Measurements from ENCODE around the gene CCDC51. TPM values are rescaled to one million over a fixed set of nuclear protein-coding genes. Genes with fewer than 3 reads are reported as not detected.
A peak's percentile ranks its signal among the peaks of the same experiment; 100 is the strongest.

Gene CCDC51
- total RNA-seq, 1 experiment from 2014 or later: 29.3 TPM

- DNase-seq (ENCODE audit: low read depth, low spot score) (no peak), ATAC-seq (peak; percentile 58)
- peaks cover 0 to 17% of the 10 kb centered on the region in 2 experiments; a peak in 1 of 4 replicates for H3K36me3 ChIP-seq (ENCODE audit: control insufficient read depth in 1 of 2, insufficient read depth in 2 of 2, low read length in 2 of 2)
- H2AFZ ChIP-seq (ENCODE audit: low read depth, low read length, poor library complexity, severe bottlenecking): peak overlapping the region; percentile 85
- H3K4me2 ChIP-seq (ENCODE audit: low read length): peak overlapping the region; percentile 91
- CTCF ChIA-PET: interaction anchor here (2.7 to 3.3 kb wide), 2 partner anchors 10 to 29 kb away, joined by 8 to 15 read pairs; partner anchors contain the start of genes CCDC51 and TMA7
- peak overlapping the region; percentile 77 for H3K9ac ChIP-seq (ENCODE audit: low read length)
- BruUV-seq (replicated peaks): no TSS peak
- RAD21 ChIA-PET (ENCODE audit: low non-redundant PET in 1 of 2, low total read pairs in 2 of 2, uncharacterized antibody in 2 of 2, unreplicated experiment in 2 of 2): no interaction called here
- H3K4me1 ChIP-seq (ENCODE audit: control insufficient read depth in 1 of 2, insufficient read depth in 2 of 2, low read length in 2 of 2): peaks cover 44 to 59% of the 10 kb centered on the region in 2 experiments
- H4K20me1 ChIP-seq (ENCODE audit: insufficient read depth): no peaks in the 10 kb centered on the region
- peaks cover 2% of the 10 kb centered on the region; the same call in 1 of the 2 replicates for H3K79me2 ChIP-seq (ENCODE audit: insufficient read depth, low read length)
- peak overlapping the region; percentile 81 for H3K27ac ChIP-seq (ENCODE audit: low read depth, low read length)
- intact Hi-C loops (cut with micrococcal nuclease): no loop called here
- POLR2A ChIA-PET: interaction anchor here (1.8 kb wide), 1 partner anchor 10 kb away, joined by 5 read pairs; the partner anchor contains the start of genes CCDC51 and TMA7
- H3K9me2 ChIP-seq (ENCODE audit: insufficient read depth): no peaks in the 10 kb centered on the region
- TF ChIP-seq CEBPB (IDR thresholded peaks at IDR 0.05; ENCODE audit: low read depth) (no peak), ZFX (IDR thresholded peaks at IDR 0.05) (peak; percentile 76; the same call in 1 of the 2 replicates), EZH2phosphoT487 (IDR thresholded peaks at IDR 0.05; ENCODE audit: borderline replicate concordance) (no peak), EGR1 (IDR thresholded peaks at IDR 0.05; ENCODE audit: low read depth) (no peak), ZNF274 (IDR thresholded peaks at IDR 0.05; ENCODE audit: low read depth, low read length) (no peak), POLR2AphosphoS5 (IDR thresholded peaks at IDR 0.05; ENCODE audit: low read depth, low read length) (peak; percentile 24; the same call in 1 of the 2 replicates), SRF (IDR thresholded peaks at IDR 0.05; ENCODE audit: low read depth) (no peak), RAD21 (IDR thresholded peaks at IDR 0.05; ENCODE audit: low read depth) (no peak), ATF3 (IDR thresholded peaks at IDR 0.05) (no peak), CTCF (IDR thresholded peaks at IDR 0.05 in 2 of 3, conservative IDR thresholded peaks at IDR 0.05 in 1 of 3; ENCODE audit: borderline replicate concordance in 1 of 3, insufficient read depth in 1 of 3, low read depth in 2 of 3, low read length in 2 of 3) (no peak), REST (IDR thresholded peaks at IDR 0.05; ENCODE audit: low read depth) (no peak), FOSL1 (IDR thresholded peaks at IDR 0.05; ENCODE audit: low read depth) (no peak), JUND (IDR thresholded peaks at IDR 0.05) (no peak), TCF7L2 (IDR thresholded peaks at IDR 0.05; ENCODE audit: borderline replicate concordance, extremely low read depth, insufficient read depth, insufficient read length) (peak; percentile 64), CBX3 (IDR thresholded peaks at IDR 0.05; ENCODE audit: low read depth) (no peak)
- H3K4me3 ChIP-seq (replicated peaks in 1 of 2; ENCODE audit: low read depth in 1 of 2, low read length in 2 of 2): peak overlapping the region; percentile 58 to 70
- H3K9me3 ChIP-seq (ENCODE audit: control insufficient read depth in 1 of 2, insufficient read depth in 1 of 2, low read depth in 1 of 2, low read length in 2 of 2): no peaks in the 10 kb centered on the region
- H3K27me3 ChIP-seq (ENCODE audit: insufficient read depth, low read length): no peaks in the 10 kb centered on the region
Observed at GRCh38 chr3:48429317-48429959, 10.5 kb downstream of the CCDC51 start.
